ENCODE data around the gene S100G.

GRCh38 chrX:16696956-16697355 lies 47.0 kb downstream of the S100G start:
- TF ChIP-seq CTCF (IDR thresholded peaks at IDR 0.05) (no peak), POLR2A (IDR thresholded peaks at IDR 0.05) (no peak)
